Measurements from ENCODE around the gene TIAM2. TPM values are rescaled to one million over a fixed set of nuclear protein-coding genes. Genes with fewer than 3 reads are reported as not detected.

The TIAM2 gene
- total and polyA plus RNA-seq, 2 donors (not counting 3 experiments of a cell fraction or from before 2014, with no cell fraction given): 9.6 to 18.5 TPM

DNA sequence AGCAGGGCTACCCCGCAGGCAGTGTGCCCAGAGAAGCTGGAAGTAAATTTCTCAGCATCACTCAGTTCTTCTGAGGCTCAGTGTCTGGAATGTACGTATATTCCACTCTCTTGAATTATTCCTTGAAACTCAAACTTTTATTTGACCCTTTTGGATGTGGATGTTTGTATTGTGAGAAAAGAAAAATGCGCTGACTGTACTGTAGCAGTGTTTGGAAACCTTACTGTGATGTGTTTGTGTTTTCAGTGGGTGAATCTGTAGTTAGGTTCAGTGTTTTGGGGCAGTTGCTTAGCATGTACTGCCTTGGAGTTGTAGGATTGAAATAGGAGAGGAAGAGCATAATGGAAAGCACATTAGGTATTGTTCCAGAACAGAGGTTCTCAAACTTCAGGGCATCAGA is 13.5 kb downstream of the TIAM2 start:
- ChIA-PET POLR2A (no interaction called here), CTCF (no interaction called here)
- TF ChIP-seq GATA2 (IDR thresholded peaks at IDR 0.05; ENCODE audit: insufficient read depth, insufficient read length, low read depth, low read length) (no peak), FOS (IDR thresholded peaks at IDR 0.05; ENCODE audit: borderline replicate concordance, insufficient read depth, low read length) (no peak), POLR2A (IDR thresholded peaks at IDR 0.05; ENCODE audit: low read depth, low read length) (no peak), MYC (IDR thresholded peaks at IDR 0.05; ENCODE audit: low read depth, low read length) (no peak), JUN (IDR thresholded peaks at IDR 0.05; ENCODE audit: borderline replicate concordance, insufficient read depth, insufficient read length, low read depth) (no peak), EZH2 (IDR thresholded peaks at IDR 0.05; ENCODE audit: borderline replicate concordance, low read depth, low read length, severe bottlenecking) (no peak), POLR2AphosphoS5 (IDR thresholded peaks at IDR 0.05; ENCODE audit: insufficient read depth, low read depth, low read length) (no peak)
- TF ChIP-seq, protein P1, sequence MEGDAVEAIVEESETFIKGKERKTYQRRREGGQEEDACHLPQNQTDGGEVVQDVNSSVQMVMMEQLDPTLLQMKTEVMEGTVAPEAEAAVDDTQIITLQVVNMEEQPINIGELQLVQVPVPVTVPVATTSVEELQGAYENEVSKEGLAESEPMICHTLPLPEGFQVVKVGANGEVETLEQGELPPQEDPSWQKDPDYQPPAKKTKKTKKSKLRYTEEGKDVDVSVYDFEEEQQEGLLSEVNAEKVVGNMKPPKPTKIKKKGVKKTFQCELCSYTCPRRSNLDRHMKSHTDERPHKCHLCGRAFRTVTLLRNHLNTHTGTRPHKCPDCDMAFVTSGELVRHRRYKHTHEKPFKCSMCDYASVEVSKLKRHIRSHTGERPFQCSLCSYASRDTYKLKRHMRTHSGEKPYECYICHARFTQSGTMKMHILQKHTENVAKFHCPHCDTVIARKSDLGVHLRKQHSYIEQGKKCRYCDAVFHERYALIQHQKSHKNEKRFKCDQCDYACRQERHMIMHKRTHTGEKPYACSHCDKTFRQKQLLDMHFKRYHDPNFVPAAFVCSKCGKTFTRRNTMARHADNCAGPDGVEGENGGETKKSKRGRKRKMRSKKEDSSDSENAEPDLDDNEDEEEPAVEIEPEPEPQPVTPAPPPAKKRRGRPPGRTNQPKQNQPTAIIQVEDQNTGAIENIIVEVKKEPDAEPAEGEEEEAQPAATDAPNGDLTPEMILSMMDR (IDR thresholded peaks at IDR 0.05; ENCODE audit: extremely low read depth in 1 of 2, insufficient read depth in 1 of 2, low read depth in 1 of 2, low read length in 2 of 2): no peak
- TF ChIP-seq, protein P2, sequence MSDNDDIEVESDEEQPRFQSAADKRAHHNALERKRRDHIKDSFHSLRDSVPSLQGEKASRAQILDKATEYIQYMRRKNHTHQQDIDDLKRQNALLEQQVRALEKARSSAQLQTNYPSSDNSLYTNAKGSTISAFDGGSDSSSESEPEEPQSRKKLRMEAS (IDR thresholded peaks at IDR 0.05; ENCODE audit: insufficient read depth, insufficient read length): no peak
- FAIRE-seq: no peak
- BruUV-seq (replicated peaks): no TSS peak
- Histone ChIP-seq H3K9me1 (replicated peaks; ENCODE audit: control insufficient read depth, extremely low read depth, insufficient read depth, low read length) (no peaks in the 10 kb centered on the region), H2AFZ (ENCODE audit: low read depth, low read length) (no peak overlapping the region), H3K4me2 (ENCODE audit: insufficient read depth, low read length) (no peak overlapping the region), H3K36me3 (ENCODE audit: control insufficient read depth in 2 of 2, extremely low read depth in 1 of 2, insufficient read depth in 2 of 2, low read length in 2 of 2) (no peaks in the 10 kb centered on the region), H3K27ac (ENCODE audit: insufficient read depth, low read depth, low read length) (no peak overlapping the region), H3K4me1 (ENCODE audit: control insufficient read depth, extremely low read depth, insufficient read depth, low read length) (peaks cover 8% of the 10 kb centered on the region), H3K4me3 (replicated peaks in 1 of 3; ENCODE audit: insufficient read depth in 1 of 3, low read depth in 1 of 3, low read length in 3 of 3) (no peak overlapping the region), H3K9ac (replicated peaks; ENCODE audit: extremely low read depth, insufficient read depth, low read length) (no peak overlapping the region), H4K20me1 (replicated peaks; ENCODE audit: control insufficient read depth, extremely low read depth, insufficient read depth, low read length) (no peaks in the 10 kb centered on the region), H3K27me3 (ENCODE audit: control insufficient read depth in 2 of 2, insufficient read depth in 2 of 2, low read length in 2 of 2) (no peaks in the 10 kb centered on the region), H3K79me2 (ENCODE audit: control insufficient read depth, insufficient read depth, low read length) (no peaks in the 10 kb centered on the region), H3K9me3 (replicated peaks; ENCODE audit: control insufficient read depth, insufficient read depth, low read length) (no peaks in the 10 kb centered on the region)
- DNase-seq (ENCODE audit: low read depth, low spot score): no peak
- dilution Hi-C loops (cut with MboI; ENCODE audit: extremely low pct_ligation_motif_present, low sequenced_read_pairs): no loop called here
- intact Hi-C loops (cut with micrococcal nuclease): no loop called here

All from endothelial cell of umbilical vein (primary cell).